ENCODE measurements around the gene RPSA. TPM values are rescaled to one million over a fixed set of nuclear protein-coding genes. Genes with fewer than 3 reads are reported as not detected.

Gene RPSA
- total and polyA plus RNA-seq, 3 donors from 2014 or later: 387 to 858 (median 661) TPM

GRCh38 chr3:39440316-39440715 is 33.8 kb downstream of the RPSA start:
- H3K27me3 ChIP-seq: no peaks in the 10 kb centered on the region
- intact Hi-C loops (cut with DNase I; ENCODE audit: low total_unique reads): no loop called here
- no peaks in the 10 kb centered on the region for H3K4me1 ChIP-seq
- WGBS, 2 donors: 81 to 83% methylated on average over 8 of the region's 8 CpGs
- no peaks in the 10 kb centered on the region for H3K36me3 ChIP-seq (ENCODE audit: low read depth, missing control alignments)
- TF ChIP-seq POLR2A (IDR thresholded peaks at IDR 0.05) (no peak), CTCF (IDR thresholded peaks at IDR 0.05) (no peak)
- H3K27ac ChIP-seq: no peak overlapping the region
- no peak overlapping the region for H3K4me3 ChIP-seq
- no peak for DNase-seq
- H3K9me3 ChIP-seq: no peaks in the 10 kb centered on the region

GRCh38 chr3:39443530-39443929 is 37.0 kb downstream of the RPSA start:
- 80 to 89% methylated on average over 4 of the region's 4 CpGs for WGBS, 2 donors
- Histone ChIP-seq H3K4me3 (no peak overlapping the region), H3K4me1 (no peaks in the 10 kb centered on the region), H3K27me3 (no peaks in the 10 kb centered on the region), H3K27ac (no peak overlapping the region), H3K36me3 (ENCODE audit: low read depth, missing control alignments) (no peaks in the 10 kb centered on the region), H3K9me3 (no peaks in the 10 kb centered on the region)
- intact Hi-C loops (cut with DNase I; ENCODE audit: low total_unique reads): no loop called here
- no peak for TF ChIP-seq CTCF (IDR thresholded peaks at IDR 0.05)
- TF ChIP-seq POLR2A (IDR thresholded peaks at IDR 0.05): no peak
- DNase-seq: no peak

- no peak overlapping the region for H3K4me3 ChIP-seq
- intact Hi-C loops (cut with DNase I; ENCODE audit: low total_unique reads): no loop called here
- no peaks in the 10 kb centered on the region for H3K4me1 ChIP-seq
- H3K27me3 ChIP-seq: no peaks in the 10 kb centered on the region
- H3K27ac ChIP-seq: no peak overlapping the region
- 82 to 86% methylated on average over 2 of the region's 2 CpGs for WGBS, 2 donors
- H3K36me3 ChIP-seq (ENCODE audit: low read depth, missing control alignments): no peaks in the 10 kb centered on the region
- DNase-seq: no peak
- TF ChIP-seq CTCF (IDR thresholded peaks at IDR 0.05) (no peak), POLR2A (IDR thresholded peaks at IDR 0.05) (no peak)
- H3K9me3 ChIP-seq: no peaks in the 10 kb centered on the region
Observed at GRCh38 chr3:39445927-39446326, 39.4 kb downstream of the RPSA start.

- no peaks in the 10 kb centered on the region for H3K36me3 ChIP-seq (ENCODE audit: low read depth, missing control alignments)
- no peak for DNase-seq
- H3K27ac ChIP-seq: no peak overlapping the region
- H3K4me3 ChIP-seq: no peak overlapping the region
- TF ChIP-seq POLR2A (IDR thresholded peaks at IDR 0.05) (no peak), CTCF (IDR thresholded peaks at IDR 0.05) (no peak)
- 72 to 73% methylated on average over 2 of the region's 2 CpGs for WGBS, 2 donors
- H3K4me1 ChIP-seq: no peaks in the 10 kb centered on the region
- H3K9me3 ChIP-seq: no peaks in the 10 kb centered on the region
- H3K27me3 ChIP-seq: no peaks in the 10 kb centered on the region
- intact Hi-C loops (cut with DNase I; ENCODE audit: low total_unique reads): no loop called here
Observed at GRCh38 chr3:39446444-39446843, 39.9 kb downstream of the RPSA start.

- DNase-seq: peak; percentile 91
- H3K4me1 ChIP-seq: no peaks in the 10 kb centered on the region
- WGBS, 2 donors: 32 to 33% methylated on average over 13 of the region's 13 CpGs
- no peaks in the 10 kb centered on the region for H3K36me3 ChIP-seq (ENCODE audit: low read depth, missing control alignments)
- H3K27me3 ChIP-seq: no peaks in the 10 kb centered on the region
- H3K27ac ChIP-seq: no peak overlapping the region
- no peak overlapping the region for H3K4me3 ChIP-seq
- H3K9me3 ChIP-seq: no peaks in the 10 kb centered on the region
- peak; percentile 55 to 90 (median 78) for TF ChIP-seq CTCF (IDR thresholded peaks at IDR 0.05)
- TF ChIP-seq POLR2A (IDR thresholded peaks at IDR 0.05): no peak
- intact Hi-C loops (cut with DNase I; ENCODE audit: low total_unique reads): no loop called here
Observed at GRCh38 chr3:39447637-39448483, 41.3 kb downstream of the RPSA start.
